ENCODE data around the gene LDLRAD4.

GRCh38 chr18:13574355-13574754, 355.8 kb downstream of the LDLRAD4 start:
- no peak for TF ChIP-seq SUZ12 (IDR thresholded peaks at IDR 0.05)
- no peak for TF ChIP-seq CTBP1 (IDR thresholded peaks at IDR 0.05; ENCODE audit: borderline replicate concordance)
- no peak for TF ChIP-seq FOXM1 (IDR thresholded peaks at IDR 0.05; ENCODE audit: borderline replicate concordance)
- TF ChIP-seq ARNT (IDR thresholded peaks at IDR 0.05): no peak
- no peak for TF ChIP-seq ELF4 (IDR thresholded peaks at IDR 0.05)
- no peak for TF ChIP-seq SP1 (IDR thresholded peaks at IDR 0.05)

Data from HEK293T (cell line).